A549 (cell line): ENCODE data around the gene STAT4. TPM values are rescaled to one million over a fixed set of nuclear protein-coding genes. Genes with fewer than 3 reads are reported as not detected.

Source experiments
- ATAC-seq, 2 experiments: fragments of 200-7000 bp in 1 of 2; fragments of >200 bp in 1 of 2; cut with Nextera tagmentation in 1 of 2; cut with Tn5 transposase in 1 of 2; 3 replicates each; pipeline versions ENCODE4 v1.8.0 to v1.9.1; 2018 to 2020; ENCODE audit warnings: mild to moderate bottlenecking in 1 of 2, moderate library complexity in 1 of 2
- CTCF ChIA-PET: fragments of 300-600 bp; sonication (Branson Sonifier 250); formaldehyde crosslinking; extraction: SDS; loops from one replicate; lab custom pipeline; 2021; ENCODE audit warnings: antibody characterized with exemption, inconsistent platforms; lab: Yijun Ruan, JAX
- POLR2A ChIA-PET: fragments of 350-600 bp; formaldehyde crosslinking; extraction: SDS; loops from one replicate; lab custom pipeline; 2021; ENCODE audit warnings: antibody characterized with exemption, inconsistent platforms; lab: Yijun Ruan, JAX
- DNase-seq, 2 experiments: peaks; one replicate each; pipeline versions ENCODE4 v3.0.0 to v3.0.0-alpha.2; 2011 to 2016; ENCODE audit warnings: low read depth in 1 of 2, low spot score in 1 of 2
- FAIRE-seq: peaks from 2 replicates; lab custom pipeline; 2011; peaks lifted over from hg19 to GRCh38; lab: Jason Lieb, UNC
- H3K27ac ChIP-seq, 2 experiments: fragments of >200 bp; sonication (Bioruptor Twin); formaldehyde crosslinking; 3 replicates each; pipeline ENCODE4 v1.5.1; 2016 to 2017
- H3K4me1 ChIP-seq: fragments of >200 bp; sonication (Bioruptor Twin); formaldehyde crosslinking; 3 replicates; pipeline ENCODE4 v1.6.1; 2016
- H3K4me2 ChIP-seq: fragments of >200 bp; sonication (Bioruptor Twin); formaldehyde crosslinking; 3 replicates; pipeline ENCODE4 v1.6.1; 2016
- H3K4me3 ChIP-seq: fragments of >200 bp; sonication (Bioruptor Twin); formaldehyde crosslinking; 3 replicates; pipeline ENCODE4 v1.5.1; 2016
- H3K9me3 ChIP-seq: fragments of >200 bp; sonication (Bioruptor Twin); formaldehyde crosslinking; 3 replicates; pipeline ENCODE4 v1.6.1; 2016
- BCL3 ChIP-seq: fragments of >200 bp; sonication (Bioruptor Twin); formaldehyde crosslinking; IDR thresholded peaks from 3 replicates; pipeline ENCODE4 v1.6.1; 2016
- CBX2 ChIP-seq: fragments of 200-600 bp; sonication (generic); IDR thresholded peaks from 2 replicates; pipeline ENCODE4 v1.6.1; 2016; ENCODE audit warnings: low read depth, mild to moderate bottlenecking, borderline replicate concordance
- CEBPB ChIP-seq, 2 experiments: fragments of >200 bp in 1 of 2; sonication (Bioruptor Twin) in 1 of 2; formaldehyde crosslinking in 1 of 2; IDR thresholded peaks; 2 replicates each; pipeline ENCODE4 v1.6.1; 2012 to 2016
- CHD4 ChIP-seq: fragments of 200-600 bp; sonication (generic); IDR thresholded peaks from 2 replicates; pipeline ENCODE4 v1.6.1; 2016; ENCODE audit warnings: antibody characterized with exemption, mild to moderate bottlenecking, borderline replicate concordance
- ELK1 ChIP-seq: fragments of 150-350 bp; IDR thresholded peaks from 2 replicates; pipeline ENCODE4 v1.6.1; 2014; ENCODE audit warnings: low read depth, mild to moderate bottlenecking, low read length
- ESRRA ChIP-seq: fragments of 150-350 bp; IDR thresholded peaks from 2 replicates; pipeline ENCODE4 v1.6.1; 2014; ENCODE audit warnings: mild to moderate bottlenecking, low read length, borderline replicate concordance
- GATA3 ChIP-seq: IDR thresholded peaks from 2 replicates; pipeline ENCODE4 v1.6.1; 2012; ENCODE audit warnings: borderline replicate concordance
- HDAC2 ChIP-seq: fragments of 200-600 bp; sonication (generic); IDR thresholded peaks from 2 replicates; pipeline ENCODE4 v1.6.1; 2016
- HEYL ChIP-seq: fragments of 250-450 bp; sonication (Bioruptor Pico); IDR thresholded peaks from 2 replicates; pipeline ENCODE4 v1.8.0; 2021; ENCODE audit warnings: mild to moderate bottlenecking, moderate library complexity
- HOXB5 ChIP-seq: fragments of 250-450 bp; sonication (Bioruptor Pico); IDR thresholded peaks from 2 replicates; pipeline ENCODE4 v1.5.0; 2020; ENCODE audit warnings: mild to moderate bottlenecking, moderate library complexity
- JUN ChIP-seq, 2 experiments: fragments of >200 bp; sonication (Bioruptor Twin); formaldehyde crosslinking; IDR thresholded peaks; 2 replicates in 1 of 2; 3 replicates in 1 of 2; pipeline ENCODE4 v1.6.1; 2016 to 2017
- KDM1A ChIP-seq: fragments of 200-600 bp; sonication (generic); IDR thresholded peaks from 2 replicates; pipeline ENCODE4 v1.6.1; 2016; ENCODE audit warnings: low read depth, mild to moderate bottlenecking
- KDM5A ChIP-seq: fragments of 200-600 bp; sonication (generic); IDR thresholded peaks from 2 replicates; pipeline ENCODE4 v1.6.1; 2016; ENCODE audit warnings: antibody characterized with exemption, mild to moderate bottlenecking
- MAFK ChIP-seq: fragments of 450-650 bp; IDR thresholded peaks from 2 replicates; pipeline ENCODE4 v1.6.1; 2014; ENCODE audit not compliant: partially characterized antibody
- MAX ChIP-seq: IDR thresholded peaks from 2 replicates; pipeline ENCODE4 v1.6.1; 2012
- NFE2L2 ChIP-seq: fragments of 150-350 bp; conservative IDR thresholded peaks from 2 replicates; pipeline ENCODE4 v1.6.1; 2014; ENCODE audit warnings: low read length
- POLR2AphosphoS2 ChIP-seq: conservative IDR thresholded peaks from 2 replicates; pipeline ENCODE4 v1.6.1; 2012; ENCODE audit warnings: low read length, improper control_type of control experiment, inconsistent platforms
- RARB ChIP-seq: fragments of 250-450 bp; sonication (Bioruptor Pico); IDR thresholded peaks from 2 replicates; pipeline ENCODE4 v1.8.0; 2021; ENCODE audit warnings: mild to moderate bottlenecking, moderate library complexity
- RNF2 ChIP-seq: fragments of 200-600 bp; sonication (generic); IDR thresholded peaks from 2 replicates; pipeline ENCODE4 v1.6.1; 2016; ENCODE audit warnings: low read depth, mild to moderate bottlenecking, antibody characterized with exemption, moderate library complexity, borderline replicate concordance
- TFCP2L1 ChIP-seq: fragments of 250-450 bp; sonication (Bioruptor Pico); IDR thresholded peaks from 2 replicates; pipeline ENCODE4 v1.5.0; 2021; ENCODE audit warnings: mild to moderate bottlenecking
- ZNF302 ChIP-seq: fragments of 250-450 bp; sonication (Bioruptor Pico); IDR thresholded peaks from 2 replicates; pipeline ENCODE4 v1.9.0; 2021; ENCODE audit warnings: inconsistent platforms, mild to moderate bottlenecking, moderate library complexity
- WGBS: methylation state at CpG from one replicate; pipeline ENCODE4 v1.1.6; 2017; ENCODE audit errors: missing lambda C conversion rate; 5-methylcytosine and 5-hydroxymethylcytosine counted together
- polyA plus RNA-seq, 4 experiments: library from polyadenylated mRNA; depleted of rRNA in 3 of 4; stranded (reverse); fragments of >200 nt; fragmentation: RNase III in 1 of 4; extraction: RNeasy Plus Mini Kit Qiagen cat#74134 plus additional on column Dnase treatment in 1 of 4; gene quantifications; 2 replicates in 3 of 4; 3 replicates in 1 of 4; pipeline ENCODE4 v1.2.3, GENCODE V29; 2011 to 2017

Gene STAT4
- polyA plus RNA-seq, 2 of the 4 experiments (the other 2 are of a cell fraction), result 11.6 to 34.4 TPM

GRCh38 chr2:191176801-191177438 lies 26.1 kb upstream of the STAT4 start:
- CTCF ChIA-PET, result interaction anchor here (1.3 to 3.3 kb wide), 3 partner anchors 12 to 124 kb away, joined by 4 to 16 read pairs (median 4); no protein-coding TSS in a partner anchor

GRCh38 chr2:191176305-191176704 lies 25.5 kb upstream of the STAT4 start:
- 70% methylated on average over 1 of the region's 1 CpG for WGBS
- Histone ChIP-seq H3K9me3 (no peaks in the 10 kb centered on the region), H3K4me2 (peak overlapping the region; percentile 61), H3K4me1 (peaks cover 92% of the 10 kb centered on the region), H3K27ac (peak overlapping the region; percentile 68 to 94; a peak in 5 of 6 replicates), H3K4me3 (no peak overlapping the region)
- FAIRE-seq (no peak), ATAC-seq (no peak), DNase-seq (no peak)
- CTCF ChIA-PET, result interaction anchor here (1.3 to 1.5 kb wide), 2 partner anchors 11 to 124 kb away, joined by 4 read pairs; no protein-coding TSS in a partner anchor
- no peak for TF ChIP-seq POLR2AphosphoS2
- TF ChIP-seq CBX2, result no peak
- no peak for TF ChIP-seq HDAC2
- no peak for TF ChIP-seq RNF2
- no peak for TF ChIP-seq RARB (CRISPR knock-in tag)
- TF ChIP-seq NFE2L2, result no peak
- TF ChIP-seq JUN (IDR thresholded peaks at IDR 0.05), result no peak
- no peak for TF ChIP-seq KDM1A
- POLR2A ChIA-PET, result no interaction called here

More at GRCh38 chr2:191176801-191177438, 26.1 kb upstream of the STAT4 start:
- POLR2A ChIA-PET, result interaction anchor here (0.7 kb wide), 1 partner anchor 127 kb away, joined by 5 read pairs; no protein-coding TSS in a partner anchor
- no peaks in the 10 kb centered on the region for H3K9me3 ChIP-seq
- no peak for DNase-seq
- WGBS, result 0% methylated on average over 2 of the region's 2 CpGs
- peak overlapping the region; percentile 68 to 77 for H3K27ac ChIP-seq
- H3K4me3 ChIP-seq, result no peak overlapping the region
- no peak for ATAC-seq
- TF ChIP-seq GATA3 (no peak), ESRRA (no peak), TFCP2L1 (CRISPR knock-in tag) (no peak), CHD4 (no peak), BCL3 (no peak), MAX (no peak), ZNF302 (CRISPR knock-in tag) (no peak), CEBPB (IDR thresholded peaks at IDR 0.05) (no peak), HOXB5 (CRISPR knock-in tag) (no peak), ELK1 (no peak), POLR2AphosphoS2 (no peak)
- H3K4me1 ChIP-seq, result peaks cover 86% of the 10 kb centered on the region
- no peak for FAIRE-seq
- H3K4me2 ChIP-seq, result peak overlapping the region; percentile 61

- Histone ChIP-seq H3K9me3 (no peaks in the 10 kb centered on the region), H3K4me2 (no peak overlapping the region), H3K27ac (peak overlapping the region; percentile 94 to 95), H3K4me1 (peaks cover 92% of the 10 kb centered on the region), H3K4me3 (no peak overlapping the region)
- 92% methylated on average over 3 of the region's 3 CpGs for WGBS
- CTCF ChIA-PET, result interaction anchor here (1.0 to 4.2 kb wide), 4 partner anchors 43 to 347 kb away, joined by 4 to 34 read pairs (median 5); no protein-coding TSS in a partner anchor
- TF ChIP-seq TFCP2L1 (CRISPR knock-in tag), result no peak
- no peak for TF ChIP-seq KDM5A
- no peak for TF ChIP-seq HEYL (CRISPR knock-in tag)
- TF ChIP-seq MAFK, result peak; percentile 85
- no peak for TF ChIP-seq POLR2AphosphoS2
- ATAC-seq (no peak), DNase-seq (no peak), FAIRE-seq (no peak)
- POLR2A ChIA-PET, result no interaction called here
Measured at GRCh38 chr2:191174442-191174841, 23.6 kb upstream of the STAT4 start.
